Pancreas (tissue), 10 donors: Measurements from ENCODE around the gene PTPRO. TPM values are rescaled to one million over a fixed set of nuclear protein-coding genes. Genes with fewer than 3 reads are reported as not detected.

ENCODE experiments used
- ATAC-seq, 4 donors: fragments of 200-7000 bp; cut with Tn5 transposase; one replicate each; pipeline versions ENCODE4 v1.8.0 to v1.9.1; 2020; ENCODE audit warnings: mild to moderate bottlenecking in 4 of 4, moderate library complexity in 4 of 4
- DNase-seq, 6 donors: peaks; one replicate each; pipeline ENCODE4 v3.0.0-alpha.2; 2020
- FAIRE-seq: peaks from 2 replicates; lab custom pipeline; 2012; peaks lifted over from hg19 to GRCh38; lab: Jason Lieb, UNC
- H3K27ac ChIP-seq, 4 donors: fragments of 200-600 bp; sonication (generic); 1 replicate in 3 of 4; 2 replicates in 1 of 4; pipeline versions ENCODE4 v1.5.0 to v1.8.0; 2020
- H3K27me3 ChIP-seq, 4 donors: fragments of 200-600 bp; one replicate each; pipeline ENCODE4 v1.8.0; 2021
- H3K36me3 ChIP-seq, 3 donors: fragments of 200-600 bp; sonication (generic) in 1 of 3; one replicate each; pipeline versions ENCODE4 v1.5.0 to v1.8.0; 2020 to 2021
- H3K4me1 ChIP-seq, 3 donors: fragments of 200-600 bp; one replicate each; pipeline ENCODE4 v1.8.0; 2021
- H3K4me3 ChIP-seq, 4 donors: fragments of 200-600 bp; sonication (generic) in 2 of 4; one replicate each; pipeline versions ENCODE4 v1.5.0 to v1.8.0; 2020 to 2021
- H3K9me3 ChIP-seq, 4 donors: fragments of 200-600 bp; one replicate each; pipeline ENCODE4 v1.8.0; 2021
- CTCF ChIP-seq, 4 donors: fragments of 200-600 bp; sonication (generic) in 3 of 4; IDR thresholded peaks; one replicate each; pipeline versions ENCODE4 v1.5.0 to v1.8.0; 2021; ENCODE audit warnings: antibody characterized with exemption in 4 of 4
- WGBS, 2 donors: extraction: QIAGEN DNeasy Blood & Tissue Kit; methylation state at CpG; one replicate each; pipeline ENCODE4 v1.1.7; 2013; 5-methylcytosine and 5-hydroxymethylcytosine counted together
- intact Hi-C, 3 donors: fragments of 100-400 bp; cut with DNase I; formaldehyde crosslinking; loops; one replicate each; pipeline versions ENCODE4 v1.11.1 to v1.14.2; 2022
- polyA plus RNA-seq, 2 donors: library from polyadenylated mRNA; stranded (reverse); fragments of 200-250 nt; gene quantifications; one replicate each; pipeline ENCODE4 v1.2.3, GENCODE V29; 2013
- total RNA-seq, 6 donors: library from RNA; stranded (reverse); fragmentation: NEBNext Ultra II Directional in 4 of 6; extraction: Animal tissue kit (Norgen Biotek cat#: 25700) in 4 of 6; gene quantifications; one replicate each; pipeline versions ENCODE4 v1.2.1 to v1.2.4, GENCODE V29; 2021 to 2023
- donor health status: healthy with polysubstance abuse.
- donor health status: DM: no; HTN: no; CAD: no; lungs with moderate emphysema.
- donor health status: DM: no; HTN: no; CAD: no.
- donor health status: control.
- donor health status: control.
- donor health status: Bipolar disorder and iron deficiency.
- donor health status: DM: yes; HTN: yes; CAD: no.
- donor health status: DM: no; HTN: no; CAD: no.
- donor health status: DM: no; HTN: no; CAD: no.
- donor health status: DM: yes; HTN: yes; CAD: no.

Gene PTPRO
- total and polyA plus RNA-seq, 8 donors = 0.11 to 2.6 (median 0.31) TPM; not detected in 1

GRCh38 chr12:15428632-15429031, 106.3 kb downstream of the PTPRO start:
- TF ChIP-seq CTCF (IDR thresholded peaks at IDR 0.05) = no peak
- H3K4me1 ChIP-seq = no peaks in the 10 kb centered on the region
- no peaks in the 10 kb centered on the region for H3K27me3 ChIP-seq
- H3K27ac ChIP-seq = no peak overlapping the region
- H3K36me3 ChIP-seq = no peaks in the 10 kb centered on the region
- ATAC-seq (no peak), FAIRE-seq (no peak), DNase-seq (no peak)
- 45 to 57% methylated on average over 2 of the region's 2 CpGs for WGBS, 2 donors
- H3K4me3 ChIP-seq = no peak overlapping the region
- intact Hi-C loops = no loop called here
- H3K9me3 ChIP-seq = no peaks in the 10 kb centered on the region

DNA sequence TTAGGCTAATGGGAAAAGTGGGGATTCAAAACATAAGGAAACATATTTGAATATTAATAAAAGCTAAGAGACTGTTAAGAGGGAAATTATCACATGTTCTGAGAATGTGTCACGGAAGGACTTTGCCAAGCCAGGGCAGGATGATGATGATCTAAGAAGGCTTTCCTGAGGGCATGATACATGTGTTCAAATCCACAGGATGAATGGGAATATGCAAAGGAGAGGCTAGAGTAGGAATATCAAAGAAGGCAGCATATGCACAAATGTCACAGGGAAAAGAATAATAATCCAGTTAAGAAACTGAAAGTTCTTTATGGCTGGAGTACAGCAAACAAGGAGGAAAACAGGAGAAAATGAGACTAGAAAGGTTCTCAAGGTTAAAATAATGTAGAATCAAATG, 107.0 kb downstream of the PTPRO start:
- H3K36me3 ChIP-seq = no peaks in the 10 kb centered on the region
- intact Hi-C loops = no loop called here

DNA sequence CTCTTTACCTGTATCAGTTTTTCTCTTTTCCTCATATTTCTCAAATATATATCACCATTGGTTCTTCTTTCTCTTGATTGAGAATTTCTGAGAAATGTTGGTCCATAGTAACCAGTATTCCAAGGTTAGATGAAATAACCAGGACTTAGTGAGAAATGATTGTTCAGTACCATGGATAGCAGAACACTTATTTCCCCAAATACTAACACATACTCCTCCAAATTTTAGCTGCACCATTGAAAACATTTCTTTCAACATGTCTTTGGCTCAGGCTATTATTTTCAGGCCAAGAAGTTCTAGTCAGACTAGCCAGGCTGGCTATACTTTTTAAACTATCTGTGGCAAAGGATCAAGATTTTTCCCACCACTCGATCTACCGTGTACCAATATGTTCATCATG, 113.3 kb downstream of the PTPRO start:
- Histone ChIP-seq H3K36me3 (no peaks in the 10 kb centered on the region), H3K27me3 (no peaks in the 10 kb centered on the region), H3K27ac (no peak overlapping the region), H3K4me1 (no peaks in the 10 kb centered on the region), H3K4me3 (no peak overlapping the region), H3K9me3 (no peaks in the 10 kb centered on the region)
- DNase-seq (no peak), FAIRE-seq (no peak), ATAC-seq (no peak)
- WGBS, 2 donors = 92 to 93% methylated on average over 2 of the region's 2 CpGs
- intact Hi-C loops = no loop called here
- TF ChIP-seq CTCF (IDR thresholded peaks at IDR 0.05) = no peak

More for the DNA sequence above, 107.0 kb downstream of the PTPRO start:
- H3K27me3 ChIP-seq = no peaks in the 10 kb centered on the region
- no peak overlapping the region for H3K4me3 ChIP-seq
- no peaks in the 10 kb centered on the region for H3K4me1 ChIP-seq
- DNase-seq (no peak), FAIRE-seq (no peak), ATAC-seq (no peak)
- H3K9me3 ChIP-seq = no peaks in the 10 kb centered on the region
- no peak overlapping the region for H3K27ac ChIP-seq
- 76 to 90% methylated on average over 1 of the region's 1 CpG for WGBS, 2 donors
- no peak for TF ChIP-seq CTCF (IDR thresholded peaks at IDR 0.05)

DNA sequence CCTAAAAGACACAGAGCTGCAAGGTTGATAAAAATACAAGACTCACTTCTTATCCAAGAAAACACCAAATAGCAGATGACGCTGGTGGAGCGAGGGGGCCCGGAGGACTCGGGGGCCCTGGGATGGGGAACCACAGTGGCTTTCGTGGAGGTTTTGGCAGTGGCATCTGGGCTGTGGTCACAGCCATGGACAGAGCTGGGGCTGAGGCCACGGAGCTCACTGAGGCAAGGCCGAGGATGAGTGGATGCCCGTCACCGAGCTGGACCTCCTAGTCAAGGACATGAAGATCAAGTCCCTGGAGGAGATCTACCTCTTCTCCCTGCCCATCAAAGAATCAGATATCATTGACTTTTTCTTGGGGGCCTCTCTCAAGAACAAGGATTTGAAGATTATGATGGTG, 117.2 kb downstream of the PTPRO start:
- Histone ChIP-seq H3K4me3 (no peak overlapping the region), H3K36me3 (no peaks in the 10 kb centered on the region), H3K27me3 (no peaks in the 10 kb centered on the region), H3K27ac (no peak overlapping the region), H3K4me1 (no peaks in the 10 kb centered on the region), H3K9me3 (no peaks in the 10 kb centered on the region)
- ATAC-seq (no peak), DNase-seq (peak in 1 of 6 donors; percentile 29), FAIRE-seq (no peak)
- WGBS, 2 donors = 79 to 87% methylated on average over 9 of the region's 9 CpGs
- intact Hi-C loops = no loop called here
- TF ChIP-seq CTCF (IDR thresholded peaks at IDR 0.05) = no peak

DNA sequence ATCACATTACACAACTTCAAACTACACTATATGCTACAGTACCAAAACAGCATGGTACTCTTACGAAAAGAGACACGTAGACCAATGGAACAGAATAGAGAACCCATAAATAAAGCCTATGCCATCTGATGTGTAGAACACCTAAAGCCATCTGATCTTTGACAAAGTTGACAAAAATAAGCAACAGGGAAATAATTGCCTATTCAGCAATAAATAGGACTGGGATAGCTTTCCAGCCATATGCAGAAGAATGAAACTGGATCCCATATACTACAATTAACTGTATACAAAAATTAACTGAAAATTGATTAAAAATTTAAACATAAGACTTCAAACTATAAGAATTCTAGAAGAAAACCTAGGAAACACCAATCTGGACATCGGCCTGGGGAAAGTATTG, 120.7 kb downstream of the PTPRO start:
- 74 to 85% methylated on average over 3 of the region's 3 CpGs for WGBS, 2 donors
- no peaks in the 10 kb centered on the region for H3K36me3 ChIP-seq
- H3K9me3 ChIP-seq = no peaks in the 10 kb centered on the region
- DNase-seq = no peak
- H3K27me3 ChIP-seq = no peaks in the 10 kb centered on the region
- H3K27ac ChIP-seq = no peak overlapping the region
- FAIRE-seq = no peak
- no peak for ATAC-seq
- intact Hi-C loops = no loop called here
- H3K4me3 ChIP-seq = no peak overlapping the region
- no peak for TF ChIP-seq CTCF (IDR thresholded peaks at IDR 0.05)
- H3K4me1 ChIP-seq = no peaks in the 10 kb centered on the region
